ENCODE data around the gene BLOC1S2. TPM values are rescaled to one million over a fixed set of nuclear protein-coding genes. Genes with fewer than 3 reads are reported as not detected.
"Not testable (repeated sequence)": the region's sequence is repeated elsewhere in the genome, so short reads cannot be mapped to it uniquely, and the experiment has no call there.

BLOC1S2 gene
- total RNA-seq, 2 experiments from 2014 or later, result 45.0 to 45.7 TPM

GRCh38 chr10:100318207-100318606 lies 31.7 kb upstream of the BLOC1S2 start:
- Mint-ChIP-seq H3K4me1 (no peaks in the 10 kb centered on the region), H3K27me3 (peaks cover 21% of the 10 kb centered on the region), H3K27ac (no peak overlapping the region), H3K9me3 (ENCODE audit: low read depth) (no peaks in the 10 kb centered on the region), H3K4me3 (no peak overlapping the region), H3K36me3 (ENCODE audit: low read depth) (no peaks in the 10 kb centered on the region)
- CTCF ChIA-PET, result interaction anchor here (0.6 to 0.9 kb wide), 2 partner anchors 115 to 1805 kb away, joined by 3 to 4 read pairs; no protein-coding TSS in a partner anchor
- POLR2A ChIA-PET, result no interaction called here
- DNase-seq (no peak), ATAC-seq (no peak)
- intact Hi-C loops (cut with DNase I, micrococcal nuclease), result no loop called here

- POLR2A ChIA-PET, result no interaction called here
- DNase-seq (no peak), ATAC-seq (no peak)
- Mint-ChIP-seq H3K4me3 (no peak overlapping the region), H3K9me3 (ENCODE audit: low read depth) (no peaks in the 10 kb centered on the region), H3K36me3 (ENCODE audit: low read depth) (no peaks in the 10 kb centered on the region), H3K27me3 (peaks cover 32% of the 10 kb centered on the region), H3K4me1 (no peaks in the 10 kb centered on the region), H3K27ac (no peak overlapping the region)
- CTCF ChIA-PET, result no interaction called here
- intact Hi-C loops (cut with DNase I, micrococcal nuclease), result no loop called here
These were observed 29.1 kb upstream of the BLOC1S2 start for GRCh38 chr10:100315615-100316014.

DNA sequence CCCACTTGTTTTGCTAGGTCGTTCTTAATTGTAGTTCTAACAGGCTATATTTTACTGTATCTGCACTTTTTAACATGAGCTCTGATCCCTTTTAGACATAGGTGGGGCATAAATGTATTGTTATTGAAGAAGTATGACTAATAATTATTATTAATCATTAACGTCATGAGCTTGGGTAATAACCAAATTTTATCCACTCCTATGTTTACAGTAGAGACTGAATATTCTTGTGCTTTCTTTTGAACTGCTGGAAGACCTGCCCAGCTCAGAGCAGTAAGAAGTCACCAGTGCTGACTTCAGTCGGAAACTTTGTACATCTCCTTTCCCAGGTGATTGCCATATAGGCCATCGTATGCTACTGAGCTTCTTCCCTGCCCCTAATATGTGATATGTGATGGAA lies 24.8 kb upstream of the BLOC1S2 start:
- Mint-ChIP-seq H3K27ac (no peak overlapping the region), H3K9me3 (ENCODE audit: low read depth) (no peaks in the 10 kb centered on the region), H3K4me3 (no peak overlapping the region), H3K36me3 (ENCODE audit: low read depth) (no peaks in the 10 kb centered on the region), H3K27me3 (peaks cover 39% of the 10 kb centered on the region), H3K4me1 (no peaks in the 10 kb centered on the region)
- DNase-seq (no peak), ATAC-seq (no peak)
- intact Hi-C loops (cut with DNase I, micrococcal nuclease), result no loop called here
- CTCF ChIA-PET, result interaction anchor here (0.6 to 1.4 kb wide), 5 partner anchors 17 to 208 kb away, joined by 3 to 4 read pairs (median 3); no protein-coding TSS in a partner anchor
- POLR2A ChIA-PET, result no interaction called here

DNA sequence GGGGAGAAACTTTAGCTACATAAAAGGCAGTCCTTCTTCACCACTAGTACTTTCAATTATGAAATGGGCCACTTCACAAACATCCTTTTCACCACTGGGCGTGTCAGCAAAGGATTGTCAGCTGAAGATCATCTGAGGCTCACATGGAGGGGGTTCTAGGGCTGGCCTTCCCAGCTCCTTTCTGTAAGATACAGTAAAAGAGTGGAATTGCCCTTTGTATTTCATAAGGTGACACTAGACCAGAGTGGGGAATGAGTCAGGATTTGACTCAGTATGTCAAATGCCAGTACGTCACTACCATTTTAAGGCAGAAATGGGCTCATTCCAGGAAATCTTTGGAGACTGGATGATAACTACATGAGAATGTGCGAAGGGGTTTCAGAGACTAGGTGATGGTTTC lies 21.2 kb upstream of the BLOC1S2 start:
- peaks cover 45% of the 10 kb centered on the region for H3K27me3 Mint-ChIP-seq

DNA sequence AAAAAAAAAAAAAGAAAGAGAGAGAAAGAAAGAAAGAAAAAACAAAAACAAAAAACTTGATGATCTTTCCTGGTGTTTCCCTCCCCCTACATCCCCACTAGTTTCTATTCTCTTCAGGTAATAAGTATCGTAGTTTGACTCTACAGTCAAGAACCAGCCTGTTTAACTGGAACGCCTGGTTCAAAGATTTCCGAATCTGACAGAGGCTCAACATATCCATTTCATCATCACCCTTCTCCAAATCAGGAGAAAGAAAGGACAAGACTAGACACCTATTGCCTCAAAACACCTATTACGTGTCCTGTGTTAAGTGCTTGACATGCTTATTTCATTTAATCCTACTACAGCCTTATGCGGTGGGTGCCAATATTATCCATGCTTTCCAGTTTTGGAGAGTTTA lies 20.4 kb upstream of the BLOC1S2 start:
- ATAC-seq (no peak), DNase-seq (no peak)
- ChIA-PET CTCF (no interaction called here), POLR2A (no interaction called here)
- Mint-ChIP-seq H3K9me3 (ENCODE audit: low read depth) (no peaks in the 10 kb centered on the region), H3K27me3 (peaks cover 40% of the 10 kb centered on the region), H3K36me3 (ENCODE audit: low read depth) (no peaks in the 10 kb centered on the region), H3K4me3 (no peak overlapping the region), H3K4me1 (no peaks in the 10 kb centered on the region), H3K27ac (no peak overlapping the region)
- intact Hi-C loops (cut with DNase I, micrococcal nuclease), result no loop called here

More for the DNA sequence above, 21.2 kb upstream of the BLOC1S2 start:
- DNase-seq (no peak), ATAC-seq (no peak)
- intact Hi-C loops (cut with DNase I, micrococcal nuclease), result no loop called here
- Mint-ChIP-seq H3K27ac (no peak overlapping the region), H3K9me3 (ENCODE audit: low read depth) (no peaks in the 10 kb centered on the region), H3K36me3 (ENCODE audit: low read depth) (no peaks in the 10 kb centered on the region), H3K4me1 (no peaks in the 10 kb centered on the region), H3K4me3 (no peak overlapping the region)
- POLR2A ChIA-PET, result no interaction called here
- CTCF ChIA-PET, result no interaction called here

DNA sequence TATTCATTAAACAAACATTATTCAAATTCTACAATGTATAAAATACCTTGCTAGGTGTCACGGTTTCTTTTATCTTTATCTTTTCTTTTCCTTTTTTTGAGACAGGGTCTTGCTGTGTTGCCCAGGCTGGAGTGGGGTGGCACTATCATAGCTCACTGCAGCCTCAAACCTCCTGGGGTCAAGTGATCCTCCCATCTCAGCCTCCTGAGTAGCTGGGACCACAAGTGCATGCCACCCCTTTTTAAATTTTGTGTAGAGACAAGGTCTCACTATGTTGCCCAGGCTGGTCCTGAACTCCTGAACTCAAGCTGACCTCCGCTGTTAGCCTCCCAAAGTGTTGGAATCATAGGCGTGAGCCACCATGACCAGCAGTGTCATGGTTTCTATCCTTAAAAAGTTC lies 17.9 kb upstream of the BLOC1S2 start:
- intact Hi-C loops (cut with DNase I, micrococcal nuclease), result no loop called here
- no peak overlapping the region for H3K4me3 Mint-ChIP-seq
- POLR2A ChIA-PET, result no interaction called here
- ATAC-seq (no peak), DNase-seq (no peak)
- no peaks in the 10 kb centered on the region for H3K4me1 Mint-ChIP-seq
- peaks cover 39% of the 10 kb centered on the region for H3K27me3 Mint-ChIP-seq
- H3K9me3 Mint-ChIP-seq (ENCODE audit: low read depth), result no peaks in the 10 kb centered on the region
- H3K36me3 Mint-ChIP-seq (ENCODE audit: low read depth), result no peaks in the 10 kb centered on the region
- no peak overlapping the region for H3K27ac Mint-ChIP-seq
- CTCF ChIA-PET, result interaction anchor here (0.6 to 1.4 kb wide), 4 partner anchors 111 to 178 kb away, joined by 3 to 5 read pairs (median 4); no protein-coding TSS in a partner anchor

DNA sequence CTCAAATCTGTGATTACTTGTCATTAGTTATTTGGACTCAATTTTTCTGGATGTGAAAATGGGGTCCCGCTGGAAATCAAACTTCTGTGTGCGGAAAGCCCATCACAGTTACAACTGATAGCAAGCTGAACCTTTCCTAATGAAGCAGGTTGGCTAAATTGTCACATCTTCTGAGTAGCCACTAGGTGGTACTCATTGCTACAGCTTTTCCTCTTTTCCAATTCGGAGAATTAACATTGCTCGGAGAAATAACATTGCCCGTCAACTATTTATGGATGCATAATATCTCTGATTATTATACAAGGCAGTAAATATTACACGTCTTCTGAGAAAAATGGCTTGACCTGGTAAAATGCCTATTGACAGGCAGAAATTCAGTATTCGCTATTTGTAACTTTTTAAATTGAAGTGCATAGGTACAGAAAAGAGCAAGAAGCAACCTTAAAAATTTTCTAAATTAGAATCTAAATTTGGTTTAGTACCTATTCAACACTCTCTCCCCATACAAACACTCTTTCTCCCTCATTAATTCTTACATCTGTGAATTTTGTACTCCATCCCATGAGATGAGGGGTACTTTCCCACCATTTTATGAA lies 17.3 kb upstream of the BLOC1S2 start:
- H3K27ac Mint-ChIP-seq, result no peak overlapping the region
- ChIA-PET POLR2A (no interaction called here), CTCF (interaction anchor here (0.6 to 1.6 kb wide), 7 partner anchors 19 to 205 kb away, joined by 3 to 6 read pairs (median 3); no protein-coding TSS in a partner anchor)
- H3K9me3 Mint-ChIP-seq (ENCODE audit: low read depth), result no peaks in the 10 kb centered on the region
- no peak overlapping the region for H3K4me3 Mint-ChIP-seq
- no peak for DNase-seq
- H3K27me3 Mint-ChIP-seq, result peaks cover 41% of the 10 kb centered on the region
- H3K4me1 Mint-ChIP-seq, result no peaks in the 10 kb centered on the region
- intact Hi-C loops (cut with DNase I, micrococcal nuclease), result loop anchor here in 1 of 2 experiments (1.0 kb wide), 1 partner anchor 129 kb away; no protein-coding TSS in a partner anchor
- H3K36me3 Mint-ChIP-seq (ENCODE audit: low read depth), result no peaks in the 10 kb centered on the region
- no peak for ATAC-seq

DNA sequence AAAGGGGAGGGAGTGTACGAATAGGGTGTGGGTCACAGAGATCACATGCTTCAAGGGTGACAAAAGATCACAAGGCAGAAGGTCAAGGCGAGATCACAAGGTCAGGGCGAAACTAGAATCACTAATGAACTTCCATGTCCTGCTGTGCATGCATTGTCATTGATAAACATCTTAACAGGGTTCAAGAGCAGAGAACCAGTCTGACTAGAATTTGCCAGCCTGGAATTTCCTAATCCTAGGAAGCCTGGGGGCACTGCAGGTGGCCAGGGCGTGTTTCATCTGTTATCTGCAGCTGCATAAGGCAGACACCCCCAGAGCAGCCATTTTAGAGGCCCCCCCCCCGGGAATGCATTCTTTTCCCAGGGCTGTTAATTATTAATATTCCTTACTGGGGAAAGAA lies 14.6 kb upstream of the BLOC1S2 start:
- H3K27me3 Mint-ChIP-seq, result peaks cover 38% of the 10 kb centered on the region

DNA sequence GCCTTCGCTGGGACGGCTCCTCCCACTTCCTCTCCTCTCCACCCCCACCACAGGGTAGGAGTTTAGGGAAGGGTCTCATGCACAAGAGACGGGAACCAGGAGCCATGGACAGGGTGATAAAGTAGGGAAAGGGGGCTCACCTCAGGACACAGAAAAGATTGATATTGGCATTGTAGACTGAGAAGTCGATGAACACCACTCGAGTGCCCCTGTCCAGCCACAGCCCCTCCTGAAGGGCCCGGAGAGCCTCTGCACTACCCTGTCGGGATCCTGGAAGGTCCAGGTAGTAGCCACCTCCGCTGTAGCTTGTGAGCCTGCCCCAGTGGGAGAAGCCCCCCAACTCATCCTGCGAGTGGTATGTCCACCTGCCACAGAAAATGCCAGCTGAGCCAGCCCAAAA lies 10.8 kb upstream of the BLOC1S2 start:
- DNase-seq (no peak), ATAC-seq (no peak)
- H3K9me3 Mint-ChIP-seq (ENCODE audit: low read depth), result no peaks in the 10 kb centered on the region
- no peaks in the 10 kb centered on the region for H3K4me1 Mint-ChIP-seq
- ChIA-PET POLR2A (no interaction called here), CTCF (interaction anchor here (0.7 kb wide), 1 partner anchor 125 kb away, joined by 3 read pairs; no protein-coding TSS in a partner anchor)
- H3K4me3 Mint-ChIP-seq, result no peak overlapping the region
- intact Hi-C loops (cut with DNase I, micrococcal nuclease), result no loop called here
- peaks cover 30% of the 10 kb centered on the region for H3K27me3 Mint-ChIP-seq
- H3K36me3 Mint-ChIP-seq (ENCODE audit: low read depth), result no peaks in the 10 kb centered on the region
- H3K27ac Mint-ChIP-seq, result no peak overlapping the region

More for the DNA sequence above, 14.6 kb upstream of the BLOC1S2 start:
- H3K36me3 Mint-ChIP-seq (ENCODE audit: low read depth); intact Hi-C loops (cut with DNase I, micrococcal nuclease); H3K4me3 Mint-ChIP-seq; POLR2A ChIA-PET; H3K4me1 Mint-ChIP-seq; DNase-seq; CTCF ChIA-PET; ATAC-seq; H3K9me3 Mint-ChIP-seq (ENCODE audit: low read depth); H3K27ac Mint-ChIP-seq: not testable (repeated sequence)

GRCh38 chr10:100293066-100293465 lies 6.6 kb upstream of the BLOC1S2 start:
- no peaks in the 10 kb centered on the region for H3K4me1 Mint-ChIP-seq

DNA sequence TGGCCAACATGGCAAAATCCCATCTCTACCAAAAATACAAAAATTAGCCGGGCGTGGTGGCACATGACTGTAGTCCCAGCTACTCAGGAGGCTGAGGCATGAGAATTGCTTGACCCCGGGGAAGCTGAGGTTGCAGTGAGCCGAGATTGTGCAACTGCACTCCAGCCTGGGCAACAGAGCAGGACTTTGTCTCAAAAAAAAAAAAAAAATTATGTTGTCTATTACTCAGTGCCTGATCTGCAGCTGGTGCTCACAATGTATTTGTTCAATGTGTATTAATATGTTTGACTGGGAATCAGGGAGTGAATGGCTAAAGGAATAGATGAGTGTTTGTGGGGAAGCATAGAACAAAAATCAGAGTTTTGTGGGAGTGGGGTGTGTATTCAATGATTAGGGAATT lies 5.8 kb upstream of the BLOC1S2 start:
- POLR2A ChIA-PET, result interaction anchor here (0.6 kb wide), 1 partner anchor 270 kb away, joined by 5 read pairs; no protein-coding TSS in a partner anchor
- H3K9me3 Mint-ChIP-seq (ENCODE audit: low read depth); H3K4me3 Mint-ChIP-seq; H3K36me3 Mint-ChIP-seq (ENCODE audit: low read depth); DNase-seq; H3K4me1 Mint-ChIP-seq; H3K27ac Mint-ChIP-seq; intact Hi-C loops (cut with DNase I, micrococcal nuclease); ATAC-seq: not testable (repeated sequence)
- H3K27me3 Mint-ChIP-seq, result peaks cover 21% of the 10 kb centered on the region
- CTCF ChIA-PET, result interaction anchor here (0.5 kb wide), 1 partner anchor 184 kb away, joined by 4 read pairs; no protein-coding TSS in a partner anchor

More at GRCh38 chr10:100293066-100293465, 6.6 kb upstream of the BLOC1S2 start:
- Mint-ChIP-seq H3K27ac (no peak overlapping the region), H3K9me3 (ENCODE audit: low read depth) (no peaks in the 10 kb centered on the region), H3K36me3 (ENCODE audit: low read depth) (no peaks in the 10 kb centered on the region), H3K27me3 (peaks cover 23% of the 10 kb centered on the region), H3K4me3 (no peak overlapping the region)
- intact Hi-C loops (cut with DNase I, micrococcal nuclease), result no loop called here
- no peak for DNase-seq
- POLR2A ChIA-PET, result no interaction called here
- CTCF ChIA-PET, result no interaction called here
- ATAC-seq, result no peak

DNA sequence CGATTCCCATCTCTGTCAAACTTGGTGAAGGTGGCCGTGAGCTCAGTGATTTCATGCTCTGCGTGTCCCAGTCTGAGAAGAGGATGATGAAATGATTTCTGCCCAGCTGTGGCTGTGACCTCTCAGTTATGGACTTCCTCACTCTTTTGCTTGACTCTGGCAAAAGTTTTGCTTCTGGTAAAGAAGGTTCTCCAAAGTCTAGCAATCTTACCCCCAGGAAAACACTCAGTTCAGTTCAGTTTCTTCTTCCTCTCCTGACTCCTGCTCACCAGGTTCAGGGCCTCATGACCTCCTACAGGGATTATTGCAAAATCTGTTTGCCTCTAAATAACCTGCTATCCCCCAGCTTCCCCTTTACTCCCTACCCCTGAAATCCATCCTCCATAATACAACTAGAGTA lies 4.9 kb upstream of the BLOC1S2 start:
- Mint-ChIP-seq H3K27ac (no peak overlapping the region), H3K27me3 (peaks cover 16% of the 10 kb centered on the region), H3K36me3 (ENCODE audit: low read depth) (no peaks in the 10 kb centered on the region), H3K4me3 (no peak overlapping the region), H3K4me1 (peaks cover 6% of the 10 kb centered on the region), H3K9me3 (ENCODE audit: low read depth) (no peaks in the 10 kb centered on the region)
- ChIA-PET POLR2A (no interaction called here), CTCF (no interaction called here)
- ATAC-seq, result no peak
- no peak for DNase-seq
- intact Hi-C loops (cut with DNase I, micrococcal nuclease), result no loop called here
